CMK (cell line): Measurements from ENCODE around the gene NEURL2.
A peak's percentile ranks its signal among the peaks of the same experiment; 100 is the strongest.
"Not testable (repeated sequence)": the region's sequence is repeated elsewhere in the genome, so short reads cannot be mapped to it uniquely, and the experiment has no call there.

Experiments
- DNase-seq: peaks from one replicate; pipeline ENCODE4 v3.0.0-alpha.2; 2010; ENCODE audit warnings: low read depth

Gene NEURL2

GRCh38 chr20:45920462-45921336 is 29.7 kb upstream of the NEURL2 start:
- DNase-seq: no peak

GRCh38 chr20:45919542-45920399 is 28.8 kb upstream of the NEURL2 start:
- no peak for DNase-seq

- no peak for DNase-seq
These were observed 27.9 kb upstream of the NEURL2 start for GRCh38 chr20:45918779-45919537.

GRCh38 chr20:45918182-45918737 is 27.3 kb upstream of the NEURL2 start:
- no peak for DNase-seq

- no peak for DNase-seq
These were observed 26.8 kb upstream of the NEURL2 start for GRCh38 chr20:45917790-45918141.

- DNase-seq: no peak
These were observed 22.1 kb upstream of the NEURL2 start for GRCh38 chr20:45913116-45913515.

GRCh38 chr20:45912344-45912682 is 21.3 kb upstream of the NEURL2 start:
- no peak for DNase-seq

- peak; percentile 54 for DNase-seq
These were observed 20.7 kb upstream of the NEURL2 start, which contains the start of gene PLTP for GRCh38 chr20:45911486-45912343. PLTP (minus strand) TSS chr20:45912155; CDS start chr20:45911452, 703 bp downstream.

- peak; percentile 100 for DNase-seq
These were observed 19.9 kb upstream of the NEURL2 start for GRCh38 chr20:45910670-45911485.

- DNase-seq: no peak
These were observed 19.0 kb upstream of the NEURL2 start for GRCh38 chr20:45909817-45910669.

- no peak for DNase-seq
These were observed 18.4 kb upstream of the NEURL2 start for GRCh38 chr20:45909336-45909808.

- DNase-seq: no peak
These were observed 17.1 kb upstream of the NEURL2 start for GRCh38 chr20:45908084-45908483.

- no peak for DNase-seq
These were observed 16.4 kb upstream of the NEURL2 start for GRCh38 chr20:45907219-45907948.

GRCh38 chr20:45905505-45906079 is 14.6 kb upstream of the NEURL2 start:
- DNase-seq: no peak

- DNase-seq: no peak
These were observed 13.8 kb upstream of the NEURL2 start for GRCh38 chr20:45904583-45905504.

GRCh38 chr20:45902199-45902701 is 11.2 kb upstream of the NEURL2 start:
- DNase-seq: no peak

GRCh38 chr20:45901332-45901731 is 10.3 kb upstream of the NEURL2 start:
- not testable (repeated sequence) for DNase-seq
